H1 (cell line): ENCODE measurements around the gene TRIL. TPM values are rescaled to one million over a fixed set of nuclear protein-coding genes. Genes with fewer than 3 reads are reported as not detected.

Experiments used
- SIN3A ChIP-seq, 2 experiments: IDR thresholded peaks in 1 of 2; conservative IDR thresholded peaks in 1 of 2; 2 replicates each; pipeline ENCODE4 v1.6.1; 2011 to 2012; ENCODE audit warnings: low read length in 2 of 2, improper control_type of control experiment in 1 of 2, low read depth in 1 of 2, mild to moderate bottlenecking in 1 of 2
- SP4 ChIP-seq: IDR thresholded peaks from 2 replicates; pipeline ENCODE4 v1.6.1; 2012; ENCODE audit warnings: low read length, inconsistent platforms
- TBP ChIP-seq: IDR thresholded peaks from 2 replicates; pipeline ENCODE4 v1.6.1; 2011; ENCODE audit warnings: low read depth, low read length, improper control_type of control experiment
- polyA plus RNA-seq, 7 experiments: library from polyadenylated mRNA; depleted of rRNA in 3 of 7; stranded (reverse) in 5 of 7; unstranded in 2 of 7; fragments of >200 nt in 5 of 7; fragments of 200-250 nt in 2 of 7; gene quantifications; 1 replicate in 5 of 7; 2 replicates in 1 of 7; 4 replicates in 1 of 7; pipeline versions ENCODE4 v1.2.1 to v1.2.3, GENCODE V29; 2011 to 2013; ENCODE audit warnings: missing spikeins in 2 of 7, mixed read lengths in 2 of 7
- total RNA-seq: library from RNA; stranded (reverse); fragmentation: NEBNext Ultra II Directional; extraction: Animal tissue kit (Norgen Biotek cat#: 25700); gene quantifications from 2 replicates; pipeline ENCODE4 v1.2.1, GENCODE V29; 2021

The TRIL gene
- total and polyA plus RNA-seq, 2 of the 8 experiments (the other 6 are each of a cell fraction or from before 2014, with no cell fraction given): 3.9 to 5.5 TPM

DNA sequence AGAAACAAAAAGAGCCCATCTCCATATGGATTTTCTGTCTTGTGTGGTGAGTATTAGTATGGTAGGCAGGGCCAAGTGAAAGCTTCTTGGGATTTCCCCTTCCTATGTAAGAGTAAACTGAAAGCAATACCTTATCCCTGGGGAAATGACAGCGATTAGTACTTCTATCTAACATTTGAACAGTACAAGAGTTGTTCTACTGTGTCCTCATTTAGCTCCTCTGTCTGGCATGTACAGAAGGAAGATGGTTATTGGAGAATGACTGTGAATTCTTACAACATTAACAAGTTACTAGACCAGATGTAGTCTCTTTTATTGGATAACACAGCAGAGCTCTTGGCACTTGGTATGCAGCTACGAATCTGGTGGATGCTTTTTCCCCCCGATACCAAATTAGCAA is 17.9 kb upstream of the TRIL start (continued):
- TF ChIP-seq TBP (no peak), SIN3A (conservative IDR thresholded peaks at IDR 0.05 in 1 of 2, IDR thresholded peaks at IDR 0.05 in 1 of 2; ENCODE audit: low read depth in 1 of 2, low read length in 2 of 2) (no peak), SP4 (no peak)
